ENCODE measurements around the gene PELI3. TPM values are rescaled to one million over a fixed set of nuclear protein-coding genes. Genes with fewer than 3 reads are reported as not detected.

PELI3 gene
- total and polyA plus RNA-seq, 2 of the 8 experiments (the other 6 are each of a cell fraction or from before 2014, with no cell fraction given), result 5.2 to 7.6 TPM

DNA sequence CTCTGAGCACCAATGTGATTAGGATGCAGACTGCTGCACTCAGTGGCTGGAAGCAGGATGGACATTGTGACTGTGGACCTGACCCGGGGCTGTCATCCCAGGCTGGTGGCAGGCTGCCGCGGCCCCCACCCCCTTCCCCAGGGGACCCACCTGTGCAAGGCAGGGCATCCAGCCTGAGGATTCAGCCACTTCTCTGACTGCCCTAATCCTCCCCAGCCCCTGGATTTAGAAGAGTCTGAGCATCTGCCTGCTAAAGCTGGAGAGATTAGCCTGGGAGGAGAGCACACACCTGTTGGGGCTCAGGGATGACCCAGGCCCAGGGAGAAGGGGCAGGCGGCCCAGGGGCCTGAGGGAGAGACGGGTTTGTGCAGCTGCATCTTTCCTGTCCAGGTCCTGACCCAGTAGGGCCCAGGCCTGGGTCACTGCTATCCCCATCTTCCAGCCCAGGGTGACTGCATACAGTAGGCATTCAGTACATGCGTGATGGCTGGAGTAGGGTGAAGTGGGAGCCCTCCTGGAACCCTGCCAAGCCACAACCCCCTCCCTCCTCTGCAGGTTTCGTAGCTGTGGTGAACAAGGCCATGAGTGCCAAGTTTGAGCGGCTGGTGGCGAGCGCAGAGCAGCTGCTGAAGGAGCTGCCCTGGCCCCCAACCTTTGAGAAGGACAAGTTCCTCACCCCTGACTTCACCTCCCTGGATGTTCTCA lies 25.6 kb downstream of the PELI3 start:
- no peak overlapping the region for H2BK20ac ChIP-seq (ENCODE audit: low read length)
- H2BK12ac ChIP-seq (ENCODE audit: low read depth, low read length), result 0 out of 2 replicates have a peak overlapping the region, but pooled peaks have one; percentile 11
- peak overlapping the region in 2 of 4 experiments; percentile 25 to 41; a peak in 3 of 7 replicates for H3K9ac ChIP-seq (replicated peaks in 1 of 4; ENCODE audit: extremely low read depth in 1 of 4, low read depth in 3 of 4, low read length in 3 of 4)
- H2BK5ac ChIP-seq (ENCODE audit: low read depth, low read length), result no peak overlapping the region
- peak overlapping the region; percentile 38; the same call in 1 of the 2 replicates for H3K27ac ChIP-seq (ENCODE audit: low read depth, low read length)
- no peaks in the 10 kb centered on the region for H3K79me1 ChIP-seq (ENCODE audit: low read depth, low read length)
- FAIRE-seq (no peak), DNase-seq (ENCODE audit: low read depth in 1 of 2, low spot score in 2 of 2) (no peak)
- no peak overlapping the region for H3K4me2 ChIP-seq (ENCODE audit: insufficient read depth in 1 of 2, low read depth in 2 of 2, low read length in 2 of 2)
- TF ChIP-seq CHD2 (IDR thresholded peaks at IDR 0.05; ENCODE audit: low read length) (no peak), ASH2L (IDR thresholded peaks at IDR 0.05; ENCODE audit: low read length) (no peak)
- no peaks in the 10 kb centered on the region for H3K9me3 ChIP-seq (ENCODE audit: insufficient read depth in 2 of 2, low read depth in 1 of 2, low read length in 1 of 2)
- H4K91ac ChIP-seq (replicated peaks; ENCODE audit: insufficient read length, low read length), result peak overlapping the region; percentile 60
- H2BK15ac ChIP-seq (ENCODE audit: low read length), result no peak overlapping the region
- H3K23me2 ChIP-seq (ENCODE audit: low read depth, low read length), result no peaks in the 10 kb centered on the region
- H4K20me1 ChIP-seq (replicated peaks in 1 of 2; ENCODE audit: control insufficient read depth in 1 of 2, insufficient read depth in 2 of 2, low read length in 2 of 2), result peaks cover 0 to 2% of the 10 kb centered on the region in 2 experiments
- H3K4me3 ChIP-seq (ENCODE audit: extremely low read depth in 1 of 4, insufficient read depth in 2 of 4, low read depth in 3 of 4, low read length in 4 of 4), result no peak overlapping the region
- ChIA-PET POLR2A (ENCODE audit: partially characterized antibody) (interaction anchor here (0.9 to 4.6 kb wide), 7 partner anchors 12 to 186 kb away, joined by 3 to 37 read pairs (median 4); partner anchors contain the start of genes BBS1 and DPP3), CTCF (ENCODE audit: partially characterized antibody) (interaction anchor here (0.7 to 4.5 kb wide), 29 partner anchors 9 to 186 kb away, joined by 3 to 23 read pairs (median 5); partner anchors contain the start of genes CCDC87, CCS, CTSF and DPP3)
- no peak overlapping the region for H3K23ac ChIP-seq (ENCODE audit: insufficient read length)
- no peaks in the 10 kb centered on the region for H3K27me3 ChIP-seq (replicated peaks in 1 of 4; ENCODE audit: control insufficient read depth in 3 of 4, extremely low read depth in 1 of 4, insufficient read depth in 3 of 4, low read length in 3 of 4)
- peaks cover 4 to 24% (median 15%) of the 10 kb centered on the region in 4 experiments for H3K36me3 ChIP-seq (ENCODE audit: control insufficient read depth in 2 of 4, insufficient read depth in 4 of 4, low read length in 3 of 4)
- no peak overlapping the region for H2AFZ ChIP-seq (ENCODE audit: low read length)
- peaks cover 0 to 12% (median 5%) of the 10 kb centered on the region in 4 experiments; a peak in 4 of 7 replicates for H3K4me1 ChIP-seq (replicated peaks in 1 of 4; ENCODE audit: control insufficient read depth in 3 of 4, insufficient read depth in 4 of 4, low read length in 3 of 4)
- no peak overlapping the region for H2BK120ac ChIP-seq (replicated peaks; ENCODE audit: low read depth, low read length)
- no peak overlapping the region for H3K14ac ChIP-seq (ENCODE audit: insufficient read length)
- H4K5ac ChIP-seq (ENCODE audit: insufficient read length, low read depth, low read length), result no peak overlapping the region
- no peak overlapping the region for H3K4ac ChIP-seq (replicated peaks; ENCODE audit: insufficient read length, low read depth, low read length)
- H2AK5ac ChIP-seq (ENCODE audit: low read depth, low read length), result no peak overlapping the region
- no peak overlapping the region for H3K18ac ChIP-seq (ENCODE audit: extremely low read depth, low read length)
- WGBS, 2 experiments (ENCODE audit: extremely low coverage in 1 of 2, insufficient coverage in 1 of 2, insufficient read length in 1 of 2, insufficient replicate concordance in 2 of 2, low coverage in 1 of 2, low lambda C conversion rate in 2 of 2, missing lambda C conversion rate in 1 of 2), result 91% methylated on average over 8 of the region's 10 CpGs; no CpG with 5 or more reads in 1 of the 2 experiments
- peak overlapping the region; percentile 82; the same call in 1 of the 2 replicates for H4K8ac ChIP-seq (ENCODE audit: extremely low read depth, insufficient read depth, low read length)
- no peak overlapping the region for H3K56ac ChIP-seq (replicated peaks; ENCODE audit: insufficient read length, low read depth, low read length)
- H3K79me2 ChIP-seq (ENCODE audit: control insufficient read depth in 1 of 2, insufficient read depth in 2 of 2, low read length in 2 of 2), result no peaks in the 10 kb centered on the region
